Head of caudate nucleus (tissue), 42 donors: Measurements from ENCODE around the gene MAGEC3.
"Not testable (repeated sequence)": the region's sequence is repeated elsewhere in the genome, so short reads cannot be mapped to it uniquely, and the experiment has no call there.

Experiments used
- DNase-seq, 42 donors: peaks; one replicate each; pipeline versions ENCODE4 v3.0.0 to v3.0.0-alpha.2; 2020 to 2021; ENCODE audit warnings: mixed read lengths in 7 of 42
- intact Hi-C: fragments of 100-400 bp; cut with DNase I; formaldehyde crosslinking; loops from one replicate; pipeline ENCODE4 v1.15.0; 2022

The MAGEC3 gene

GRCh38 chrX:141838016-141838415 lies at the start of gene MAGEC3:
MAGEC3 (plus strand) TSS chrX:141838316; CDS start chrX:141838316, 0 bp downstream.
- no peak for DNase-seq
- intact Hi-C loops = no loop called here

- DNase-seq = no peak
- intact Hi-C loops = no loop called here
These were observed 46.3 kb upstream of the MAGEC3 start for GRCh38 chrX:141791856-141792255.

- DNase-seq = no peak
- intact Hi-C loops = no loop called here
These were observed 26.7 kb upstream of the MAGEC3 start for GRCh38 chrX:141811438-141811837.

- DNase-seq = no peak
- intact Hi-C loops = no loop called here
These were observed 23.8 kb upstream of the MAGEC3 start for GRCh38 chrX:141814213-141814857.

- intact Hi-C loops = no loop called here
- DNase-seq = no peak
These were observed 22.2 kb upstream of the MAGEC3 start for GRCh38 chrX:141815904-141816303.

- intact Hi-C loops = no loop called here
- no peak for DNase-seq
These were observed 5.9 kb upstream of the MAGEC3 start for GRCh38 chrX:141832247-141832646.

GRCh38 chrX:141839856-141840255 lies 1.7 kb downstream of the MAGEC3 start:
- intact Hi-C loops = no loop called here
- DNase-seq = no peak

- intact Hi-C loops = no loop called here
- DNase-seq = no peak
These were observed 19.4 kb downstream of the MAGEC3 start for GRCh38 chrX:141857479-141857878.

GRCh38 chrX:141879616-141880015 lies 41.5 kb downstream of the MAGEC3 start:
- no peak for DNase-seq
- intact Hi-C loops = no loop called here

GRCh38 chrX:141888811-141889210 lies 50.7 kb downstream of the MAGEC3 start:
- DNase-seq, intact Hi-C loops: not testable (repeated sequence)

GRCh38 chrX:141894733-141895132 lies 56.6 kb downstream of the MAGEC3 start:
- intact Hi-C loops = no loop called here
- no peak for DNase-seq

GRCh38 chrX:141897690-141898089 lies 59.6 kb downstream of the MAGEC3 start:
- no peak for DNase-seq
- intact Hi-C loops = no loop called here

GRCh38 chrX:141902366-141902765 lies 64.2 kb downstream of the MAGEC3 start:
- no peak for DNase-seq
- intact Hi-C loops = no loop called here

GRCh38 chrX:141903400-141904155 lies 65.5 kb downstream of the MAGEC3 start, which contains the start of gene MAGEC1:
MAGEC1 (plus strand) TSS chrX:141903894; CDS start chrX:141905073, 1,179 bp downstream.
- intact Hi-C loops = no loop called here

GRCh38 chrX:141904262-141904661 lies 66.1 kb downstream of the MAGEC3 start:
- intact Hi-C loops = no loop called here
- DNase-seq = no peak

More at GRCh38 chrX:141903400-141904155, 65.5 kb downstream of the MAGEC3 start, which contains the start of gene MAGEC1:
- DNase-seq = no peak

- no peak for DNase-seq
- intact Hi-C loops = no loop called here
These were observed 79.7 kb downstream of the MAGEC3 start for GRCh38 chrX:141917801-141918200.

- no peak for DNase-seq
- intact Hi-C loops = no loop called here
These were observed 86.2 kb downstream of the MAGEC3 start for GRCh38 chrX:141924293-141924692.

GRCh38 chrX:141928432-141928831 lies 90.3 kb downstream of the MAGEC3 start:
- intact Hi-C loops = no loop called here
- no peak for DNase-seq

- no peak for DNase-seq
- intact Hi-C loops = no loop called here
These were observed 96.0 kb downstream of the MAGEC3 start for GRCh38 chrX:141934059-141934641.

GRCh38 chrX:141935645-141936044 lies 97.5 kb downstream of the MAGEC3 start:
- no peak for DNase-seq

More at GRCh38 chrX:141935645-141936044, 97.5 kb downstream of the MAGEC3 start:
- intact Hi-C loops = no loop called here
